Heart right ventricle (tissue), 16 donors: ENCODE measurements around the gene HDAC9. TPM values are rescaled to one million over a fixed set of nuclear protein-coding genes. Genes with fewer than 3 reads are reported as not detected.

Source experiments
- ATAC-seq, 8 donors: fragments of 200-7000 bp; cut with Tn5 transposase; one replicate each; pipeline ENCODE4 v1.9.1; 2020; ENCODE audit warnings: mild to moderate bottlenecking in 8 of 8, moderate library complexity in 8 of 8, moderate number of reproducible peaks in 1 of 8
- DNase-seq, 2 donors: peaks; one replicate each; pipeline ENCODE4 v3.0.0-alpha.2; 2020
- H3K27ac ChIP-seq, 10 donors: fragments of 200-600 bp; sonication (generic) in 2 of 10; one replicate each; pipeline versions ENCODE4 v1.5.0 to v1.8.0; 2020 to 2022; ENCODE audit warnings: mild to moderate bottlenecking in 3 of 10
- H3K27me3 ChIP-seq, 7 donors: fragments of 200-600 bp; one replicate each; pipeline ENCODE4 v1.8.0; 2021 to 2022; ENCODE audit warnings: mild to moderate bottlenecking in 2 of 7
- H3K36me3 ChIP-seq, 9 donors: fragments of 200-600 bp; sonication (generic) in 1 of 9; one replicate each; pipeline versions ENCODE4 v1.5.0 to v1.8.0; 2020 to 2022; ENCODE audit warnings: mild to moderate bottlenecking in 2 of 9
- H3K4me1 ChIP-seq, 9 donors: fragments of 200-600 bp; sonication (generic) in 1 of 9; one replicate each; pipeline versions ENCODE4 v1.5.0 to v1.8.0; 2020 to 2022; ENCODE audit warnings: mild to moderate bottlenecking in 4 of 9
- H3K4me3 ChIP-seq, 10 donors: fragments of 200-600 bp; sonication (generic) in 2 of 10; one replicate each; pipeline versions ENCODE4 v1.5.0 to v1.8.0; 2020 to 2022; ENCODE audit warnings: mild to moderate bottlenecking in 7 of 10, moderate library complexity in 2 of 10
- H3K9me3 ChIP-seq, 11 donors: fragments of 200-600 bp in 10 of 11; sonication (generic) in 2 of 11; one replicate each; pipeline versions ENCODE4 v1.5.0 to v1.8.0; 2013 to 2022; ENCODE audit warnings: mild to moderate bottlenecking in 2 of 11, control low read depth in 1 of 11, moderate library complexity in 1 of 11
- WGBS, 2 donors: extraction: QIAGEN DNeasy Blood & Tissue Kit; methylation state at CpG; one replicate each; pipeline ENCODE4 v1.1.7; 2013; ENCODE audit warnings: inconsistent platforms in 1 of 2; 5-methylcytosine and 5-hydroxymethylcytosine counted together
- intact Hi-C, 10 donors: fragments of 100-400 bp; cut with DNase I; formaldehyde crosslinking; loops; one replicate each; pipeline versions ENCODE4 v1.11.1 to v1.14.2; 2022
- polyA plus RNA-seq, 2 donors: library from polyadenylated mRNA; stranded (reverse); fragments of 200-250 nt; gene quantifications; one replicate each; pipeline ENCODE4 v1.2.3, GENCODE V29; 2013
- total RNA-seq, 10 donors: library from RNA; stranded (reverse); fragmentation: NEBNext Ultra II Directional in 3 of 10; extraction: Animal tissue kit (Norgen Biotek cat#: 25700) in 3 of 10; gene quantifications; one replicate each; pipeline versions ENCODE4 v1.2.1 to v1.2.4, GENCODE V29; 2021 to 2023
- TF ChIP-seq, protein P1 (sequence below), 9 donors: fragments of 200-600 bp; sonication (generic) in 2 of 9; IDR thresholded peaks; one replicate each; pipeline versions ENCODE4 v1.5.0 to v1.8.0; 2021 to 2022; ENCODE audit warnings: antibody characterized with exemption in 9 of 9, mild to moderate bottlenecking in 5 of 9, moderate library complexity in 1 of 9
- donor health status: Arrhythmogenic right ventricular cardiomyopathy.
- donor health status: ischemic (EF 13 %, LVEDD 7.1; RV severe dilation, severe dysfunction).
- donor health status: healthy with polysubstance abuse.
- donor health status: DM: no; HTN: yes; CAD: no.
- donor health status: DM: no; HTN: no; CAD: no.
- donor health status: ischemic (EF 25% LVEDD 6.9; RV normal size, moderate dysfunction).
- donor health status: ischemic (EF 25% LVEDD 5.7; RV mildly dilated, moderate dysfunction).
- donor health status: healthy.
- donor health status: DM: yes; HTN: yes; CAD: no.
- donor health status: Ischemic cardiomyopathy.
- donor health status: ischemic (EF 35%, LVEDD 5.7; RV mildly dilated, moderate dysfunction).
- donor health status: nonischemic (EF 11% LVEDD 7.7; RV severe dilation, severe dysfunction).
- donor health status: DM: yes; HTN: yes; CAD: no.
- donor health status: PGD.
- donor health status: ischemic (EF 29% LVEDD 5.4; RV normal size, mild dysfunction).
- donor health status: nonischemic (EF 23%, LVEDD 6.1; RV moderate dilation, normal function).

Gene HDAC9
- total and polyA plus RNA-seq, 12 donors = 1.9 to 66.1 (median 38.6) TPM

DNA sequence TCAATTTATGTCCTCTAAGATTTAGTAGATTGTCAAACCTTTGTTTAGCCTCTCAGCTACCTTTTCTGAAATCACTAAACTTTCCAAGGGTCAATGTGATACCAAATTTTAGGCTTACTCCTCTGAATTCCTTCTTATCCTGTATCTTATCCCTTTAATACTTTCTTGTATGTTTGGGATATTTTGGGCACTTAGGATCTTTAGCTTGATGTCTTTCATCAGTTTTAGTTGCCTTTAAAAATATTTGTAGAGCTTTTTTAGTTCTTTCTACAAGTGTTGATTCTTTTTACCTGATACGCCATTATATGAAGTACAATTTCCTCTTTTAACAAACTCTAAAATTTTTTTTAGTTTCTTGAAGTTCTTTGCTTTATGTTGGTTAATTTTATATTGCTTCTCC lies 30.7 kb upstream of the HDAC9 start:
- intact Hi-C loops = no loop called here
- Histone ChIP-seq H3K4me1 (peaks cover 0 to under 1% (median 0%) of the 10 kb centered on the region in 9 donors), H3K36me3 (no peaks in the 10 kb centered on the region), H3K27ac (no peak overlapping the region), H3K9me3 (peaks cover 0 to 11% (median 0%) of the 10 kb centered on the region in 11 donors), H3K4me3 (no peak overlapping the region), H3K27me3 (no peaks in the 10 kb centered on the region)
- TF ChIP-seq, protein P1, sequence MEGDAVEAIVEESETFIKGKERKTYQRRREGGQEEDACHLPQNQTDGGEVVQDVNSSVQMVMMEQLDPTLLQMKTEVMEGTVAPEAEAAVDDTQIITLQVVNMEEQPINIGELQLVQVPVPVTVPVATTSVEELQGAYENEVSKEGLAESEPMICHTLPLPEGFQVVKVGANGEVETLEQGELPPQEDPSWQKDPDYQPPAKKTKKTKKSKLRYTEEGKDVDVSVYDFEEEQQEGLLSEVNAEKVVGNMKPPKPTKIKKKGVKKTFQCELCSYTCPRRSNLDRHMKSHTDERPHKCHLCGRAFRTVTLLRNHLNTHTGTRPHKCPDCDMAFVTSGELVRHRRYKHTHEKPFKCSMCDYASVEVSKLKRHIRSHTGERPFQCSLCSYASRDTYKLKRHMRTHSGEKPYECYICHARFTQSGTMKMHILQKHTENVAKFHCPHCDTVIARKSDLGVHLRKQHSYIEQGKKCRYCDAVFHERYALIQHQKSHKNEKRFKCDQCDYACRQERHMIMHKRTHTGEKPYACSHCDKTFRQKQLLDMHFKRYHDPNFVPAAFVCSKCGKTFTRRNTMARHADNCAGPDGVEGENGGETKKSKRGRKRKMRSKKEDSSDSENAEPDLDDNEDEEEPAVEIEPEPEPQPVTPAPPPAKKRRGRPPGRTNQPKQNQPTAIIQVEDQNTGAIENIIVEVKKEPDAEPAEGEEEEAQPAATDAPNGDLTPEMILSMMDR (IDR thresholded peaks at IDR 0.05) = no peak
- ATAC-seq (no peak), DNase-seq (no peak)
- 97 to 98% methylated on average over 1 of the region's 1 CpG for WGBS, 2 donors

DNA sequence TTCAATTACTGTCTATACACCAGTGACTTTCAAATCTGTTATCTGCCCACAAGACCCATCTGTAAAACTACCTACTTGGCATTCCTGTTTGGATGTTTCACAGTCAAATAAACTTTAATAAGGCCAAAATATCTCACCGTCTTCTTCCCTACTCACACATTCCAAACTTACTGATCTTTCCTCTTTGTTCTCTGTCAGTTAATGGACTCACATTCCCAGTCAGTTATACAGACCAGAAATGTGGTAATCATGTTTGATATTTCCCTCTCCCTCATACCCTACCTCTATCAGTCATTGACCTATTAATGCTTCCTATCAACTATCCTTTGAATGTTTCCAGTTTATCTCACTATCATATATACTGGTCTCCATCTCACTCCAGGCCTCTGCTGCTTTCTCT lies 28.5 kb upstream of the HDAC9 start:
- no peaks in the 10 kb centered on the region for H3K27me3 ChIP-seq
- TF ChIP-seq, protein P1 (IDR thresholded peaks at IDR 0.05) = no peak
- H3K36me3 ChIP-seq = no peaks in the 10 kb centered on the region
- intact Hi-C loops = no loop called here
- DNase-seq (no peak), ATAC-seq (no peak)
- no peak overlapping the region for H3K27ac ChIP-seq
- H3K9me3 ChIP-seq = peaks cover 0 to 11% (median 0%) of the 10 kb centered on the region in 11 donors
- WGBS, 2 donors = 79 to 82% methylated on average over 1 of the region's 1 CpG
- peaks cover 0 to 11% (median 0%) of the 10 kb centered on the region in 9 donors for H3K4me1 ChIP-seq
- H3K4me3 ChIP-seq = no peak overlapping the region

GRCh38 chr7:18468795-18469194 lies 26.8 kb upstream of the HDAC9 start:
- no peak overlapping the region for H3K4me3 ChIP-seq
- H3K27ac ChIP-seq = no peak overlapping the region
- peaks cover 0 to 11% (median 0%) of the 10 kb centered on the region in 11 donors for H3K9me3 ChIP-seq
- intact Hi-C loops = no loop called here
- DNase-seq = no peak
- H3K4me1 ChIP-seq = peaks cover 0 to 11% (median 0%) of the 10 kb centered on the region in 9 donors
- ATAC-seq = no peak
- TF ChIP-seq, protein P1 (IDR thresholded peaks at IDR 0.05) = no peak
- no peaks in the 10 kb centered on the region for H3K27me3 ChIP-seq
- H3K36me3 ChIP-seq = no peaks in the 10 kb centered on the region

- Histone ChIP-seq H3K36me3 (no peaks in the 10 kb centered on the region), H3K4me3 (no peak overlapping the region), H3K4me1 (peaks cover 0 to 11% (median 0%) of the 10 kb centered on the region in 9 donors), H3K27ac (no peak overlapping the region), H3K9me3 (peaks cover 0 to 11% (median 0%) of the 10 kb centered on the region in 11 donors), H3K27me3 (no peaks in the 10 kb centered on the region)
- intact Hi-C loops = no loop called here
- ATAC-seq (no peak), DNase-seq (no peak)
- WGBS, 2 donors = 88 to 94% methylated on average over 1 of the region's 1 CpG
- TF ChIP-seq, protein P1 (IDR thresholded peaks at IDR 0.05) = no peak
Measured at GRCh38 chr7:18469316-18469715, 26.2 kb upstream of the HDAC9 start.
